ENCODE results near the gene PRKRA.

GRCh38 chr2:178403671-178404306 is 47.2 kb downstream of the PRKRA start:
- TF ChIP-seq CTCF (IDR thresholded peaks at IDR 0.05; ENCODE audit: extremely low read depth in 1 of 2, insufficient read depth in 1 of 2, low read depth in 1 of 2, low read length in 2 of 2): no peak
- TF ChIP-seq JUN (IDR thresholded peaks at IDR 0.05; ENCODE audit: borderline replicate concordance, insufficient read depth, insufficient read length, low read depth): no peak
- no peak for TF ChIP-seq MAX (IDR thresholded peaks at IDR 0.05; ENCODE audit: insufficient read depth, insufficient read length)
- TF ChIP-seq POLR2AphosphoS5 (IDR thresholded peaks at IDR 0.05; ENCODE audit: insufficient read depth, low read depth, low read length): no peak
- no peak for TF ChIP-seq POLR2A (IDR thresholded peaks at IDR 0.05; ENCODE audit: low read depth, low read length)
- no peak for TF ChIP-seq EZH2 (IDR thresholded peaks at IDR 0.05; ENCODE audit: borderline replicate concordance, low read depth, low read length, severe bottlenecking)
- TF ChIP-seq GATA2 (IDR thresholded peaks at IDR 0.05; ENCODE audit: insufficient read depth, insufficient read length, low read depth, low read length): no peak
- no peak for TF ChIP-seq FOS (IDR thresholded peaks at IDR 0.05; ENCODE audit: borderline replicate concordance, insufficient read depth, low read length)

Data from endothelial cell of umbilical vein (primary cell).